ENCODE data around the gene GSN. TPM values are rescaled to one million over a fixed set of nuclear protein-coding genes. Genes with fewer than 3 reads are reported as not detected.

Gene GSN
- total and polyA plus RNA-seq, 2 of the 13 experiments (the other 11 are each of a cell fraction or from before 2014, with no cell fraction given) = 294 to 307 TPM

GRCh38 chr9:121295662-121296191 is 27.8 kb downstream of the GSN start (continued):
- TF ChIP-seq ZBTB40 (IDR thresholded peaks at IDR 0.05) (no peak), ZBTB40 (CRISPR knock-in tag; IDR thresholded peaks at IDR 0.05) (peak; percentile 68; the same call in 1 of the 2 replicates), BRD4 (CRISPR knock-in tag; IDR thresholded peaks at IDR 0.05) (peak; percentile 60), STAT5B (CRISPR knock-in tag; IDR thresholded peaks at IDR 0.05) (no peak), SMARCE1 (IDR thresholded peaks at IDR 0.05; ENCODE audit: borderline replicate concordance) (no peak), GZF1 (CRISPR knock-in tag; IDR thresholded peaks at IDR 0.05) (no peak), FOXC1 (CRISPR knock-in tag; IDR thresholded peaks at IDR 0.05; ENCODE audit: borderline replicate concordance) (no peak), ZKSCAN1 (IDR thresholded peaks at IDR 0.05; ENCODE audit: low read length) (peak; percentile 90), ZNF136 (CRISPR knock-in tag; IDR thresholded peaks at IDR 0.05; ENCODE audit: low read depth) (no peak), ZNF280B (CRISPR knock-in tag; IDR thresholded peaks at IDR 0.05; ENCODE audit: borderline replicate concordance) (peak; percentile 85; the same call in 1 of the 2 replicates), HDAC6 (IDR thresholded peaks at IDR 0.05; ENCODE audit: low read depth, low read length) (no peak), MTA1 (CRISPR knock-in tag; IDR thresholded peaks at IDR 0.05; ENCODE audit: borderline replicate concordance) (no peak), YEATS2 (CRISPR knock-in tag; IDR thresholded peaks at IDR 0.05; ENCODE audit: borderline replicate concordance) (no peak), GPN1 (CRISPR knock-in tag; IDR thresholded peaks at IDR 0.05; ENCODE audit: borderline replicate concordance) (no peak), RFXAP (CRISPR knock-in tag; IDR thresholded peaks at IDR 0.05; ENCODE audit: borderline replicate concordance) (0 out of 2 replicates have a peak, but pooled peaks have one; percentile 9), NFKB2 (CRISPR knock-in tag; IDR thresholded peaks at IDR 0.05; ENCODE audit: borderline replicate concordance) (peak; percentile 9; the same call in 1 of the 2 replicates), ZEB1 (IDR thresholded peaks at IDR 0.05; ENCODE audit: insufficient replicate concordance, low read depth) (no peak), MAFG (CRISPR knock-in tag; IDR thresholded peaks at IDR 0.05) (no peak), ZNF224 (CRISPR knock-in tag; IDR thresholded peaks at IDR 0.05) (peak; percentile 77; the same call in 1 of the 2 replicates), ZNF891 (CRISPR knock-in tag; IDR thresholded peaks at IDR 0.05) (peak; percentile 76; the same call in 1 of the 2 replicates), ZNF3 (CRISPR knock-in tag; IDR thresholded peaks at IDR 0.05) (no peak), SRSF4 (IDR thresholded peaks at IDR 0.05; ENCODE audit: low read depth, low read length, poor library complexity, severe bottlenecking) (no peak)

Measured in HepG2 (cell line).